ENCODE results near the gene ZNF681. TPM values are rescaled to one million over a fixed set of nuclear protein-coding genes. Genes with fewer than 3 reads are reported as not detected.
"Not testable (repeated sequence)": the region's sequence is repeated elsewhere in the genome, so short reads cannot be mapped to it uniquely, and the experiment has no call there.

The ZNF681 gene
- polyA plus RNA-seq, 1 of the 3 experiments (the other 2 are of a cell fraction) = 0.38 TPM

DNA sequence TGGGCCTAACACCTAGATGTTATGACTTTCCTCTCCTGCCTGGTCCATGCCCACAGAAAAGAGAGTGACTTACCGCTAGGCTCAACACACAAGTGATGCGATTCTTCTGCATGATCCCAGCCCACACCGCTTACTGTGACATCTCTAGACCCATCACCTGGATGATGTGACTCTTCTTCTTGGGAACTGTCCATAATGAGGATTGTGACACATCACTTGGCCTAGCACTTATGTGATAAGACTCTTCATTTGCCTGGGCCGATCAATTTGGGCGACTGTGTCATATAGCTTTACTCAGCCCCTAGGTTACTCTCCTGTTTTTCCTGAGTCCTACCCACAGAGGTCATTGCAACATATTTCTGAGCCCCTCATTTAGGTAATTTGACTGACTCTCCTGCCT lies 19.9 kb upstream of the ZNF681 start:
- Histone ChIP-seq H3K9me3 (no peaks in the 10 kb centered on the region), H3K79me2 (ENCODE audit: insufficient read depth) (peaks cover 2% of the 10 kb centered on the region; the same call in 1 of the 2 replicates), H3K36me3 (replicated peaks in 1 of 2; ENCODE audit: control insufficient read depth in 1 of 2, insufficient read depth in 2 of 2, low read length in 1 of 2) (peaks cover 0 to 11% of the 10 kb centered on the region in 2 experiments), H3K4me3 (ENCODE audit: low read depth in 2 of 2, low read length in 1 of 2) (no peak overlapping the region), H4K20me1 (ENCODE audit: insufficient read depth) (no peaks in the 10 kb centered on the region), H3K27ac (ENCODE audit: low read depth in 2 of 2, low read length in 1 of 2) (no peak overlapping the region), H2AFZ (ENCODE audit: low read depth) (no peak overlapping the region), H3K27me3 (ENCODE audit: insufficient read depth) (no peaks in the 10 kb centered on the region), H3K9ac (no peak overlapping the region), H3K4me2 (no peak overlapping the region), H3F3A (replicated peaks; ENCODE audit: insufficient read depth) (no peaks in the 10 kb centered on the region), H3K9me2 (no peaks in the 10 kb centered on the region), H3K4me1 (ENCODE audit: control insufficient read depth in 1 of 2, insufficient read depth in 2 of 2, low read depth in 1 of 2, low read length in 1 of 2) (no peaks in the 10 kb centered on the region)
- TF ChIP-seq RXRA (IDR thresholded peaks at IDR 0.05; ENCODE audit: borderline replicate concordance, low read depth) (no peak), REST (IDR thresholded peaks at IDR 0.05; ENCODE audit: low read depth, low read length) (no peak), EP300 (IDR thresholded peaks at IDR 0.05; ENCODE audit: borderline replicate concordance in 1 of 2, low read depth in 1 of 2, low read length in 1 of 2) (no peak), NFIC (IDR thresholded peaks at IDR 0.05; ENCODE audit: borderline replicate concordance) (no peak), TAF1 (IDR thresholded peaks at IDR 0.05; ENCODE audit: borderline replicate concordance, low read depth, low read length) (no peak), NRF1 (IDR thresholded peaks at IDR 0.05; ENCODE audit: low read depth, low read length) (no peak), POLR2AphosphoS5 (IDR thresholded peaks at IDR 0.05; ENCODE audit: low read depth, low read length) (no peak), FOXM1 (IDR thresholded peaks at IDR 0.05; ENCODE audit: low read depth) (no peak), RFX5 (IDR thresholded peaks at IDR 0.05; ENCODE audit: low read length) (no peak)
- POLR2A ChIA-PET = no interaction called here
- DNase-seq = no peak
- 84% methylated on average over 5 of the region's 5 CpGs for WGBS (ENCODE audit: low lambda C conversion rate)
- CTCF ChIA-PET = no interaction called here

DNA sequence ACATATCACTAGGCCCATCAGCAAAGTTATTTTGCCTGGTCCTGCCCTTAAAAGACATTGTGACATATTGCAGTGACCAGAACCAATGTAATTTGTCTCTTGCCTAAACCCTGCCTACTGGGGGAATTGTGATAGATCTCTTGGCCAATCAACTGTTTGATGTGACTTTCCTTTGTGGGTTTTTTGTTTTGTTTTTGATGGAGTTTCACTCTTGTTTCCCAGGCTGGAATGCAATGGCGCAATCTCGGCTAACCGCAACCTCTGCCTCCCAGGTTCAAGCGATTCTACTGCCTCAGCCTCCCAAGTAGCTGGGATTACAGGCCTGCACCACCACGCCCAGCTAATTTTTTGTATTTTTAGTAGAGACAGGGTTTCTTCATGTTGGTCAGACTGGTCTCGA lies 19.3 kb upstream of the ZNF681 start:
- H3F3A ChIP-seq (replicated peaks; ENCODE audit: insufficient read depth); H3K4me3 ChIP-seq (ENCODE audit: low read depth in 2 of 2, low read length in 1 of 2); H3K27ac ChIP-seq (ENCODE audit: low read depth in 2 of 2, low read length in 1 of 2); H4K20me1 ChIP-seq (ENCODE audit: insufficient read depth); CTCF ChIA-PET; H2AFZ ChIP-seq (ENCODE audit: low read depth); H3K9ac ChIP-seq; H3K4me2 ChIP-seq; H3K9me3 ChIP-seq; POLR2A ChIA-PET; DNase-seq; H3K4me1 ChIP-seq (ENCODE audit: control insufficient read depth in 1 of 2, insufficient read depth in 2 of 2, low read depth in 1 of 2, low read length in 1 of 2); H3K79me2 ChIP-seq (ENCODE audit: insufficient read depth); H3K9me2 ChIP-seq; H3K27me3 ChIP-seq (ENCODE audit: insufficient read depth): not testable (repeated sequence)
- H3K36me3 ChIP-seq (replicated peaks in 1 of 2; ENCODE audit: control insufficient read depth in 1 of 2, insufficient read depth in 2 of 2, low read length in 1 of 2) = peaks cover 0 to 11% of the 10 kb centered on the region in 2 experiments
- WGBS (ENCODE audit: low lambda C conversion rate) = 83% methylated on average over 6 of the region's 6 CpGs

Measured in SK-N-SH (cell line).